Hippocampal formation (tissue), 2 donors: ENCODE results near the gene MSI2.
A peak's percentile ranks its signal among the peaks of the same experiment; 100 is the strongest.

Experiments
- DNase-seq, 2 donors: peaks; one replicate each; lab custom pipeline; 2025; lab: John Stamatoyannopoulos, UW

MSI2 gene

GRCh38 chr17:57342963-57343589, 86.8 kb downstream of the MSI2 start:
- no peak for DNase-seq

GRCh38 chr17:57343717-57344116, 87.4 kb downstream of the MSI2 start:
- no peak for DNase-seq

- DNase-seq = no peak
Observed at GRCh38 chr17:57344261-57344660, 87.9 kb downstream of the MSI2 start.

- DNase-seq = no peak
Observed at GRCh38 chr17:57349541-57350247, 93.4 kb downstream of the MSI2 start.

GRCh38 chr17:57350266-57350665, 93.9 kb downstream of the MSI2 start:
- DNase-seq = peak in 1 of 2 donors; percentile 33

- DNase-seq = no peak
Observed at GRCh38 chr17:57352665-57353175, 96.4 kb downstream of the MSI2 start.

GRCh38 chr17:57354673-57355072, 98.3 kb downstream of the MSI2 start:
- no peak for DNase-seq

- no peak for DNase-seq
Observed at GRCh38 chr17:57355090-57355859, 99.0 kb downstream of the MSI2 start.

GRCh38 chr17:57356153-57356718, 99.9 kb downstream of the MSI2 start:
- DNase-seq = no peak

GRCh38 chr17:57356719-57357391, 100.5 kb downstream of the MSI2 start:
- peak in 1 of 2 donors; percentile 32 for DNase-seq

GRCh38 chr17:57357392-57357784, 101.1 kb downstream of the MSI2 start:
- DNase-seq = peak in 1 of 2 donors; percentile 39

- no peak for DNase-seq
Observed at GRCh38 chr17:57357830-57358430, 101.6 kb downstream of the MSI2 start.

- no peak for DNase-seq
Observed at GRCh38 chr17:57360266-57360665, 103.9 kb downstream of the MSI2 start.

- no peak for DNase-seq
Observed at GRCh38 chr17:57362797-57363556, 106.7 kb downstream of the MSI2 start.

GRCh38 chr17:57363580-57363979, 107.3 kb downstream of the MSI2 start:
- DNase-seq = no peak

- no peak for DNase-seq
Observed at GRCh38 chr17:57363998-57364643, 107.8 kb downstream of the MSI2 start.

- DNase-seq = no peak
Observed at GRCh38 chr17:57365420-57365819, 109.1 kb downstream of the MSI2 start.

GRCh38 chr17:57366177-57366557, 109.8 kb downstream of the MSI2 start:
- DNase-seq = no peak

- DNase-seq = peak in 1 of 2 donors; percentile 39
Observed at GRCh38 chr17:57366558-57367351, 110.4 kb downstream of the MSI2 start.
